GM12892 (cell line): Measurements from ENCODE around the gene CSF2.

ENCODE experiments used
- POLR2A ChIP-seq: IDR thresholded peaks from 2 replicates; pipeline ENCODE4 v1.6.1; 2011; ENCODE audit warnings: low read depth, low read length, control low read depth
- TAF1 ChIP-seq: IDR thresholded peaks from 2 replicates; pipeline ENCODE4 v1.6.1; 2011; ENCODE audit warnings: low read depth, mild to moderate bottlenecking, control low read depth, low read length, borderline replicate concordance

- no peak for TF ChIP-seq POLR2A
- TF ChIP-seq TAF1, result no peak
Observed at GRCh38 chr5:132072070-132072469, 1.5 kb upstream of the CSF2 start.
